Fibroblast of the aortic adventitia (primary cell): ENCODE results near the gene MAN2B1. TPM values are rescaled to one million over a fixed set of nuclear protein-coding genes. Genes with fewer than 3 reads are reported as not detected.
"Not testable (repeated sequence)": the region's sequence is repeated elsewhere in the genome, so short reads cannot be mapped to it uniquely, and the experiment has no call there.

ENCODE experiments used
- DNase-seq: peaks from one replicate; pipeline ENCODE4 v3.0.0-alpha.2; 2010; ENCODE audit warnings: low read depth
- H3K4me3 ChIP-seq: 2 replicates; pipeline ENCODE4 v1.5.1; 2011; ENCODE audit warnings: low read depth, mild to moderate bottlenecking, control low read depth, low read length, moderate library complexity
- total RNA-seq: library from RNA; depleted of rRNA; stranded (reverse); fragments of >200 nt; gene quantifications from 2 replicates; pipeline ENCODE4 v1.2.3, GENCODE V29; 2012; ENCODE audit warnings: low replicate concordance
- TF ChIP-seq, protein P1 (sequence below): IDR thresholded peaks from 2 replicates; pipeline ENCODE4 v1.5.1; 2011; ENCODE audit warnings: mild to moderate bottlenecking, low read length, control low read depth, inconsistent platforms; ENCODE audit not compliant: insufficient read depth

Gene MAN2B1
- 16.8 and 38.2 TPM in 2 replicates for total RNA-seq

DNA sequence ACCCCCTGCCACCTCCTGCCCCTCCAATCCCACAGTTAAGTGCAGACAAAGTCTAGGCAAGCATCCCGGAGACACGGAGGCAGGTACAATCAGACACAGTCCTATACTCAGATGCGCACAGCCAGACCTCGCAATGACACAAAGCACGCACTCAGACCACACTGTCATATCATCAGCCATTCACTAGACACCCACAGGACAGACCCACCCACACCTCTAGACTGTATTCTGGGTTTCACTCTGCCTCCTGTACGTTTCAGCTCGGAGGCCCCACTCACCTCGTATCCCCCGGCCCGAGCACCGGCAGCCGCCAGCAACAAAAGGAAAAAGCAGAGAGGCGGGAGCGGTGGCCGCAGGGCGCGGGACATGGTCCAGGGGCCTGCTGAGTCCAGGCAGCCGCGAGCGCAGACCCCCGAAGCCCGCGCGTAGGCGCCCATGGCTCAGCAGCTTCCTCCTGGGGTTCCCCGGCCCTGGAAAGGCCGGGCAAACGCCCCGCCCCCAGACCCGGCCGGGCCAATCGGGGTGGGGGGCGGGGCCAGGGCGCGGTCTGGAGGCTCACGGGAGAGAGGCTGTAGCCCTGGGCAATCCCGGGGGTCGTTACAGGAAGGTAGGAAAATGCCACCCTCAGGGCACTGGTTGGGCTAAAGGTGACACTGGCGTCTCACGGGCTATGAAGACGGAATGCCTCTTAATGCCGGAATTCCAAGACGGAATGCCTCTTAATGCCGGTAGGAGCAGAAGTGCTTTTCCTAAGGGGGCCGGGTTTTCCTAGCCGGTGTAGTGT lies at the start of gene MAN2B1, which contains the start of gene WDR83:
Gene MAN2B1 (minus strand): TSS at position 478 of the 784 bp plus-strand sequence. CDS start 41 bp downstream, at position 437.
Gene WDR83 (plus strand): TSS at position 543 of the 784 bp plus-strand sequence. CDS start 2,984 bp downstream, outside the sequence.
- TF ChIP-seq, protein P1, sequence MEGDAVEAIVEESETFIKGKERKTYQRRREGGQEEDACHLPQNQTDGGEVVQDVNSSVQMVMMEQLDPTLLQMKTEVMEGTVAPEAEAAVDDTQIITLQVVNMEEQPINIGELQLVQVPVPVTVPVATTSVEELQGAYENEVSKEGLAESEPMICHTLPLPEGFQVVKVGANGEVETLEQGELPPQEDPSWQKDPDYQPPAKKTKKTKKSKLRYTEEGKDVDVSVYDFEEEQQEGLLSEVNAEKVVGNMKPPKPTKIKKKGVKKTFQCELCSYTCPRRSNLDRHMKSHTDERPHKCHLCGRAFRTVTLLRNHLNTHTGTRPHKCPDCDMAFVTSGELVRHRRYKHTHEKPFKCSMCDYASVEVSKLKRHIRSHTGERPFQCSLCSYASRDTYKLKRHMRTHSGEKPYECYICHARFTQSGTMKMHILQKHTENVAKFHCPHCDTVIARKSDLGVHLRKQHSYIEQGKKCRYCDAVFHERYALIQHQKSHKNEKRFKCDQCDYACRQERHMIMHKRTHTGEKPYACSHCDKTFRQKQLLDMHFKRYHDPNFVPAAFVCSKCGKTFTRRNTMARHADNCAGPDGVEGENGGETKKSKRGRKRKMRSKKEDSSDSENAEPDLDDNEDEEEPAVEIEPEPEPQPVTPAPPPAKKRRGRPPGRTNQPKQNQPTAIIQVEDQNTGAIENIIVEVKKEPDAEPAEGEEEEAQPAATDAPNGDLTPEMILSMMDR, result no peak
- DNase-seq, result peak; percentile 34

DNA sequence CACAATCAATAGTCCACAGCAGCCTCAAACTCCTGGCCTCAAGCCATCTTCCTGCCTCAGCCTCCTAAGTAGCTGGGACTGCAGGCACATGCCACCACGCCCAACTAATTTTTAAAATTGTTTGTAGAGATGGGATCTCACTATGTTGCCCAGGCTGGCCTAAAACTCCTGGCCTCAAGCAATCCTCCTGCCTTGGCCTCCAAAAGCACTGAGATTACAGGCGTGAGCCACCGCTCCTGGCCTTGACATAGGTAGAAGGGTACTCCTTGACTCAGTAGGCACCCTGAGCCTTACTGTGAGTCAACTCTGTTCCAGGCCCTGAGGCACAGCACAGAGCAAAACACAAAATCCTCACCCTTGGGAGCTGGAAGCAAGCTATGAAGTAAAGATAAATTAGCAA lies 49.4 kb upstream of the MAN2B1 start:
- no peak for DNase-seq

More for the DNA sequence above, at the start of gene MAN2B1, which contains the start of gene WDR83:
- H3K4me3 ChIP-seq, result peak within 1 kb of the TSS; percentile 94

DNA sequence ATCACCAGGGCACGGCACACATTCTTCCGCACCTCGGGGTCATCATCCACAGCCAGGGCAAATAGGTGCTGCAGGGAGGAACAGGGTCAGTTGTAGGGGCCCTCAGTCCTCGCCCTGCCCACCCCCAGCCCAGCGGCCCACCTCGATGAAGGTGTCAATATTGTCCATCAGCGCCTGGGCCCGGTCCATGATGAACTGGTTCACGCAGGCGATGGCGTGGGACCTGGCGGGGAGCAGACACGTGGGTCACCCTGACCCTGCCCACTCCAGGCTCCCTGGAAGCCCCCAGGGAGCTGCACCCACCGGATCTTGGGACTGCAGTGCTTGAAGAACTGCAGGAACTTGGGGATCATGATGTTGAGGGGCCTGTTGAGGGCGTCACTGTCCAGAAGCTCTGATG lies 48.6 kb upstream of the MAN2B1 start:
- TF ChIP-seq, protein P1, result no peak
- no peak for DNase-seq
- no peak overlapping the region for H3K4me3 ChIP-seq

More for the DNA sequence above, 49.4 kb upstream of the MAN2B1 start:
- TF ChIP-seq, protein P1, result no peak
- H3K4me3 ChIP-seq, result no peak overlapping the region

DNA sequence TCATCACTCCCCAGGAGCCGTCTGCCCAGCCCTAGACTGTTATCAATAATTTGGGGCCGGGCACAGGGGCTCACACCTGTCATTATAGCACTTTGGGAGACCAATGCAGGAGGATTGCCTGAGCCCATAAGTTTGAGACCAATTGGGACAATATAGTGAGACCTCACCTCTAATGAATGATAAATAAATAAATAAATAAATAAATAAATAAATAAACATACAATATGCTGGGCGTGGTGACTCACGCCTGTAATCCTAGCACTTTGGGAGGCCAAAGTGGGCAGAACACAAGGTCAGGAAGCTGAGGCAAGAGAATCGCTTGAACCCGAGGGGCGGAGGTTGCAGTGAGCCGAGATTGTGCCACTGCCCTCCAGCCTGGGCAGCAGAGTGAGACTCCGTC lies 46.8 kb upstream of the MAN2B1 start:
- H3K4me3 ChIP-seq, DNase-seq: not testable (repeated sequence)

DNA sequence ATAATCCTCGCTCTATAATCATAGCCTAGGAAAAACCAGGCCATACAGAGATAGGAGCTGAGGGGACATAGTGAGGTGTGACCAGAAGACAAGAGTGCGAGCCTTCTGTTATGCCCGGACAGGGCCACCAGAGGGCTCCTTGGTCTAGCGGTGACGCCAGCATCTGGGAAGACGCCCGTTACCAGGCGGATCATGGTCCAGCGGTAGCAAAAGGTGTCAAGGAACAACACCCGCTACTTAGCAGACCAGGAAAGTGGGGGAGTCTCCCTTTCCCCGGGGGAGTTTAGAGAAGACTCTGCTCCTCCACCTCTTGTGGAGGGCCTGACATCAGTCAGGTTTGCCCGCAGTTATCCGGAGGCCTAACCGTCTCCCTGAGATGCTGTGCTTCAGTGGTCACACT lies 45.5 kb upstream of the MAN2B1 start:
- H3K4me3 ChIP-seq, DNase-seq: not testable (repeated sequence)

DNA sequence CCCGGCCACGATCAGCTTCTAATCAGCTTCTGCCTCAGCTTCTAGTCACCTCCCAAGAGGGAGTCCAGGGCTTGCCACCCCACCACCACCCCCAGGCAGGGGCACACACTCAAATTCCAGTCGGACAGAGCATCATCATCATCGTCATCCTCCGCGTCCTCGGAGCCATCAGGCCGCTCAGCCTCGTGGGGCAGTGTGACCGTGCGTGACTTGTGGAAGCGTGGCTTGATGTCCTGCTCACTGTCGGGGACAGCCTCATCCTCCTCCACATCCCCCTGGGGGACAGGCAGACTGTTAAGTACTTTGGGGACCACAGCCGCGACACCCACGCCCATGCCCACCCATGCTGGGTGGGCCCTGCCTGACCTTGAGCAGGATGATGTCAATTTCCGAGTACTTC lies 44.6 kb upstream of the MAN2B1 start:
- no peak overlapping the region for H3K4me3 ChIP-seq
- DNase-seq, result no peak
- TF ChIP-seq, protein P1, result no peak

DNA sequence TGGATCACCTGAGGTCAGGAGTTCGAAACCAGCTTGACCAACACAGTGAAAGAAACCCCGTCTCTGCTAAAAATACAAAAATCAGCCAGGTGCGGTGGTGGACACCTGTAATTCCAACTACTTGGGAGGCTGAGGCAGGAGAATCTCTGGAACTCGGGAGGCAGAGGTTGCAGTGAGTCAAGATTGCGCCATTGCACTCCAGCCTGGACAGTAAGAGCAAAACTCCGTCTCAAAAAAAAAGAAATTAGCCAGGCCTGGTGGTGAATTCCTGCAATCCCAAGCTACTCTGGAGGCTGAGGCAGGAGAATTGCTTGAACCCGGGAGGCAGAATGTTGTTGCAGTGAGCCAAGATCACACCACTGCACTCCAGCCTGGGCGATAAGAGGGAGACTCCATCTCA lies 42.1 kb upstream of the MAN2B1 start:
- TF ChIP-seq, protein P1, result no peak
- H3K4me3 ChIP-seq, result no peak overlapping the region
- DNase-seq, result no peak

DNA sequence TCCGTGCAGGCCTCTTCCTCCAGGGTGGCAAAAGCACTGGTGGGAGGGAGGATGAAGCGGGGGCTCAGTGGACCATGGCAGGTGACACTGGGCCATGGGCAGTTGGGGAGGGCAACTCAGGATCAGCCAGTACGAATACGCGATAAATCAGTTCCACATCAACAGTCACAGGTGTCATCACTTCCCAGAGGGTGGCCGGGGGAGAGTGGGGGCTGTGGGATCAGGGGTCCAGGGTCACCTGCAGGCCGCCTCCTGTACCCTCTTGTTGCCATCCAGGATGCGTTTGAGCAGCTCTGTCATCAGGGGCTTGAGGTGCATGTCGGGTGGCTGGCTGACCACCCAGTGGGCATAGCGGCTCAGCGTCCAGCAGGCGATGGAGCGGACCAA lies 39.8 kb upstream of the MAN2B1 start:
- TF ChIP-seq, protein P1, result no peak
- DNase-seq, result no peak
- H3K4me3 ChIP-seq, result no peak overlapping the region
